ENCODE data around the gene HGF. TPM values are rescaled to one million over a fixed set of nuclear protein-coding genes. Genes with fewer than 3 reads are reported as not detected.

The HGF gene
- total RNA-seq, 2 donors from 2014 or later: 0.20 to 0.29 TPM

GRCh38 chr7:81774551-81774950 lies 4.7 kb upstream of the HGF start:
- H3K27ac ChIP-seq (ENCODE audit: low read depth, low read length): no peak overlapping the region
- DNase-seq: no peak
- H3K27me3 ChIP-seq (ENCODE audit: control insufficient read depth, insufficient read depth, low read length, poor library complexity, severe bottlenecking): no peaks in the 10 kb centered on the region
- H3K9me3 Mint-ChIP-seq: no peaks in the 10 kb centered on the region
- no peaks in the 10 kb centered on the region for H3K9me3 ChIP-seq (ENCODE audit: control insufficient read depth, low read length)
- H3K9ac ChIP-seq (ENCODE audit: extremely low read depth, low read length, poor library complexity, severe bottlenecking): no peak overlapping the region
- H3K4me3 ChIP-seq (ENCODE audit: low read length): no peak overlapping the region
- no peak overlapping the region for H3K27ac Mint-ChIP-seq
- WGBS, 2 experiments (ENCODE audit: insufficient coverage in 1 of 2, insufficient read length in 1 of 2): 98 to 100% methylated on average over 1 to 5 of the region's 5 CpGs
- no peak for TF ChIP-seq CTCF (conservative IDR thresholded peaks at IDR 0.05)
- peaks cover 21% of the 10 kb centered on the region for H3K27me3 Mint-ChIP-seq (ENCODE audit: insufficient read depth)
- H3K36me3 Mint-ChIP-seq (ENCODE audit: low read depth): no peaks in the 10 kb centered on the region
- no peaks in the 10 kb centered on the region for H3K36me3 ChIP-seq (ENCODE audit: control insufficient read depth, insufficient read depth, low read length)
- peaks cover 3% of the 10 kb centered on the region for H3K4me1 ChIP-seq (ENCODE audit: control insufficient read depth, insufficient read depth, low read length)
- H3K4me1 Mint-ChIP-seq: peaks cover 13% of the 10 kb centered on the region
- no peak overlapping the region for H3K4me3 Mint-ChIP-seq

- WGBS, 2 experiments (ENCODE audit: insufficient coverage in 1 of 2, insufficient read length in 1 of 2): 91 to 100% methylated on average over 4 to 7 of the region's 7 CpGs
- Mint-ChIP-seq H3K4me3 (no peak overlapping the region), H3K27me3 (ENCODE audit: insufficient read depth) (peaks cover 45% of the 10 kb centered on the region), H3K27ac (no peak overlapping the region), H3K4me1 (peaks cover 15% of the 10 kb centered on the region), H3K36me3 (ENCODE audit: low read depth) (no peaks in the 10 kb centered on the region), H3K9me3 (no peaks in the 10 kb centered on the region)
- Histone ChIP-seq H3K4me3 (ENCODE audit: low read length) (no peak overlapping the region), H3K4me1 (ENCODE audit: control insufficient read depth, insufficient read depth, low read length) (peaks cover 3% of the 10 kb centered on the region), H3K36me3 (ENCODE audit: control insufficient read depth, insufficient read depth, low read length) (no peaks in the 10 kb centered on the region), H3K9ac (ENCODE audit: extremely low read depth, low read length, poor library complexity, severe bottlenecking) (no peak overlapping the region), H3K27ac (ENCODE audit: low read depth, low read length) (no peak overlapping the region), H3K27me3 (ENCODE audit: control insufficient read depth, insufficient read depth, low read length, poor library complexity, severe bottlenecking) (no peaks in the 10 kb centered on the region), H3K9me3 (ENCODE audit: control insufficient read depth, low read length) (no peaks in the 10 kb centered on the region)
- TF ChIP-seq CTCF (conservative IDR thresholded peaks at IDR 0.05): no peak
- no peak for DNase-seq
Measured at GRCh38 chr7:81770728-81771223, 929 bp upstream of the HGF start.

GRCh38 chr7:81768951-81769778 lies 682 bp downstream of the HGF start:
- H3K4me1 ChIP-seq (ENCODE audit: control insufficient read depth, insufficient read depth, low read length): no peaks in the 10 kb centered on the region
- peak overlapping the region; percentile 16 for H3K4me3 Mint-ChIP-seq
- WGBS, 2 experiments (ENCODE audit: insufficient coverage in 1 of 2, insufficient read length in 1 of 2): 57 to 82% methylated on average over 2 to 8 of the region's 9 CpGs

More at GRCh38 chr7:81768951-81769778, 682 bp downstream of the HGF start:
- H3K4me1 Mint-ChIP-seq: peaks cover 15% of the 10 kb centered on the region
- Histone ChIP-seq H3K9ac (ENCODE audit: extremely low read depth, low read length, poor library complexity, severe bottlenecking) (no peak overlapping the region), H3K27me3 (ENCODE audit: control insufficient read depth, insufficient read depth, low read length, poor library complexity, severe bottlenecking) (no peaks in the 10 kb centered on the region), H3K36me3 (ENCODE audit: control insufficient read depth, insufficient read depth, low read length) (no peaks in the 10 kb centered on the region), H3K4me3 (ENCODE audit: low read length) (no peak overlapping the region), H3K27ac (ENCODE audit: low read depth, low read length) (no peak overlapping the region), H3K9me3 (ENCODE audit: control insufficient read depth, low read length) (no peaks in the 10 kb centered on the region)
- H3K27ac Mint-ChIP-seq: no peak overlapping the region
- H3K9me3 Mint-ChIP-seq: no peaks in the 10 kb centered on the region
- TF ChIP-seq CTCF (conservative IDR thresholded peaks at IDR 0.05): no peak
- no peaks in the 10 kb centered on the region for H3K36me3 Mint-ChIP-seq (ENCODE audit: low read depth)
- DNase-seq: no peak
- peaks cover 47% of the 10 kb centered on the region for H3K27me3 Mint-ChIP-seq (ENCODE audit: insufficient read depth)

Measured in endodermal cell (in vitro differentiated cells).